Liver (tissue), 9 donors: ENCODE measurements around the gene BPIFB1. TPM values are rescaled to one million over a fixed set of nuclear protein-coding genes. Genes with fewer than 3 reads are reported as not detected.

Experiments used
- DNase-seq: peaks from one replicate; pipeline ENCODE4 v3.0.0-alpha.2; 2017; ENCODE audit warnings: low spot score
- H3K27ac ChIP-seq, 2 donors: one replicate each; pipeline ENCODE4 v1.7.0; 2013; ENCODE audit warnings: inconsistent platforms in 2 of 2, low read length in 2 of 2, control low read depth in 1 of 2, low read depth in 1 of 2, mild to moderate bottlenecking in 1 of 2
- H3K27me3 ChIP-seq, 4 donors: one replicate each; pipeline versions ENCODE4 v1.6.1 to v1.7.0; 2013; ENCODE audit warnings: low read length in 3 of 4, inconsistent platforms in 1 of 4, mild to moderate bottlenecking in 1 of 4, moderate library complexity in 1 of 4; ENCODE audit not compliant: control insufficient read depth in 4 of 4, insufficient read depth in 4 of 4
- H3K36me3 ChIP-seq, 4 donors: one replicate each; pipeline versions ENCODE4 v1.6.1 to v1.7.0; 2013; ENCODE audit warnings: low read length in 3 of 4, mild to moderate bottlenecking in 3 of 4, low read depth in 1 of 4, moderate library complexity in 1 of 4; ENCODE audit not compliant: control insufficient read depth in 4 of 4, insufficient read depth in 3 of 4
- H3K4me1 ChIP-seq, 4 donors: one replicate each; pipeline versions ENCODE4 v1.6.1 to v1.7.0; 2013; ENCODE audit warnings: low read length in 3 of 4, mild to moderate bottlenecking in 3 of 4, moderate library complexity in 1 of 4; ENCODE audit not compliant: control insufficient read depth in 4 of 4, insufficient read depth in 4 of 4
- H3K4me3 ChIP-seq, 3 donors: one replicate each; pipeline versions ENCODE4 v1.6.1 to v1.7.0; 2013; ENCODE audit warnings: low read length in 3 of 3, control low read depth in 1 of 3, low read depth in 1 of 3, mild to moderate bottlenecking in 1 of 3
- H3K9ac ChIP-seq, 2 donors: one replicate each; pipeline ENCODE4 v1.7.0; 2013; ENCODE audit warnings: low read length in 2 of 2, mild to moderate bottlenecking in 2 of 2, moderate library complexity in 2 of 2, control low read depth in 1 of 2, low read depth in 1 of 2
- H3K9me3 ChIP-seq, 4 donors: one replicate each; pipeline versions ENCODE4 v1.6.1 to v1.7.0; 2013; ENCODE audit warnings: low read length in 3 of 4; ENCODE audit not compliant: control insufficient read depth in 4 of 4
- ATF3 ChIP-seq: IDR thresholded peaks from 2 replicates; pipeline ENCODE4 v1.6.1; 2016; ENCODE audit warnings: antibody characterized with exemption
- CTCF ChIP-seq: fragments of 150-350 bp; IDR thresholded peaks from 2 replicates; pipeline ENCODE4 v1.5.1; 2017; ENCODE audit warnings: improper control_type of control experiment, low read depth, low read length; ENCODE audit not compliant: missing input control
- EGR1 ChIP-seq, 2 donors: IDR thresholded peaks; 2 replicates each; pipeline ENCODE4 v1.6.1; 2016 to 2018; ENCODE audit warnings: antibody characterized with exemption in 2 of 2, low read depth in 2 of 2
- FOXA1 ChIP-seq: IDR thresholded peaks from 2 replicates; pipeline ENCODE4 v1.6.1; 2016; ENCODE audit warnings: antibody characterized with exemption
- FOXA2 ChIP-seq: IDR thresholded peaks from 2 replicates; pipeline ENCODE4 v1.6.1; 2016; ENCODE audit warnings: antibody characterized with exemption
- GABPA ChIP-seq, 2 donors: IDR thresholded peaks in 1 of 2; conservative IDR thresholded peaks in 1 of 2; 2 replicates each; pipeline ENCODE4 v1.6.1; 2016; ENCODE audit warnings: antibody characterized with exemption in 2 of 2, mild to moderate bottlenecking in 1 of 2, moderate library complexity in 1 of 2
- HNF4A ChIP-seq, 2 donors: conservative IDR thresholded peaks; 2 replicates each; pipeline ENCODE4 v1.6.1; 2016; ENCODE audit warnings: antibody characterized with exemption in 2 of 2, mild to moderate bottlenecking in 2 of 2
- HNF4G ChIP-seq: IDR thresholded peaks from 2 replicates; pipeline ENCODE4 v1.6.1; 2016; ENCODE audit warnings: antibody characterized with exemption
- JUND ChIP-seq, 2 donors: IDR thresholded peaks; 2 replicates each; pipeline ENCODE4 v1.6.1; 2016; ENCODE audit warnings: antibody characterized with exemption in 2 of 2
- MAX ChIP-seq: IDR thresholded peaks from 2 replicates; pipeline ENCODE4 v1.6.1; 2016; ENCODE audit warnings: antibody characterized with exemption
- NR2F2 ChIP-seq: IDR thresholded peaks from 2 replicates; pipeline ENCODE4 v1.6.1; 2016; ENCODE audit warnings: antibody characterized with exemption
- RAD21 ChIP-seq, 2 donors: IDR thresholded peaks; 2 replicates each; pipeline ENCODE4 v1.6.1; 2016; ENCODE audit warnings: antibody characterized with exemption in 2 of 2, mild to moderate bottlenecking in 2 of 2
- REST ChIP-seq: IDR thresholded peaks from 2 replicates; pipeline ENCODE4 v1.6.1; 2016; ENCODE audit warnings: antibody characterized with exemption, mild to moderate bottlenecking
- RXRA ChIP-seq, 2 donors: IDR thresholded peaks; 2 replicates each; pipeline ENCODE4 v1.6.1; 2017 to 2018; ENCODE audit warnings: antibody characterized with exemption in 2 of 2, mild to moderate bottlenecking in 1 of 2
- SP1 ChIP-seq: IDR thresholded peaks from 2 replicates; pipeline ENCODE4 v1.6.1; 2018; ENCODE audit warnings: antibody characterized with exemption, mild to moderate bottlenecking
- TAF1 ChIP-seq: conservative IDR thresholded peaks from 2 replicates; pipeline ENCODE4 v1.6.1; 2016; ENCODE audit warnings: antibody characterized with exemption, mild to moderate bottlenecking
- YY1 ChIP-seq: IDR thresholded peaks from 2 replicates; pipeline ENCODE4 v1.6.1; 2016; ENCODE audit warnings: antibody characterized with exemption, mild to moderate bottlenecking
- ZBTB33 ChIP-seq: IDR thresholded peaks from 2 replicates; pipeline ENCODE4 v1.6.1; 2016; ENCODE audit warnings: antibody characterized with exemption
- WGBS: extraction: QIAGEN DNeasy Blood & Tissue Kit; methylation state at CpG from one replicate; pipeline ENCODE4 v1.1.7; 2013; 5-methylcytosine and 5-hydroxymethylcytosine counted together
- polyA plus RNA-seq, 2 donors: library from polyadenylated mRNA; stranded (reverse) in 1 of 2; unstranded in 1 of 2; fragments of 200-250 nt in 1 of 2; fragments of >200 nt in 1 of 2; fragmentation: Nextera tagmentation in 1 of 2; extraction: Ambion mirVana in 1 of 2; gene quantifications; one replicate each; pipeline versions ENCODE4 v1.2.1 to v1.2.3, GENCODE V29; 2013 to 2015
- total RNA-seq, 2 donors: library from RNA; depleted of rRNA; stranded (reverse); fragments of >200 nt; gene quantifications; one replicate each; pipeline ENCODE4 v1.2.3, GENCODE V29; 2014
- donor health status: healthy.
- donor health status: healthy.
- donor health status: healthy.
- donor health status: healthy.
- donor health status: healthy.

The BPIFB1 gene
- total and polyA plus RNA-seq, 4 donors, result 0.08 to 0.13 TPM; not detected in 2

GRCh38 chr20:33303595-33303994 lies 20.6 kb downstream of the BPIFB1 start:
- TF ChIP-seq JUND (IDR thresholded peaks at IDR 0.05) (no peak), REST (no peak), HNF4A (conservative IDR thresholded peaks at IDR 0.05) (no peak), HNF4G (no peak), EGR1 (IDR thresholded peaks at IDR 0.05; ENCODE audit: low read depth in 2 of 2) (no peak), YY1 (no peak), CTCF (no peak), MAX (no peak), SP1 (no peak), FOXA2 (no peak), RXRA (IDR thresholded peaks at IDR 0.05) (no peak), ZBTB33 (no peak), FOXA1 (no peak), NR2F2 (no peak), RAD21 (IDR thresholded peaks at IDR 0.05) (no peak), ATF3 (no peak), TAF1 (no peak), GABPA (IDR thresholded peaks at IDR 0.05 in 1 of 2, conservative IDR thresholded peaks at IDR 0.05 in 1 of 2) (no peak)
- Histone ChIP-seq H3K9me3 (no peaks in the 10 kb centered on the region), H3K27me3 (no peaks in the 10 kb centered on the region), H3K9ac (no peak overlapping the region), H3K36me3 (no peaks in the 10 kb centered on the region), H3K4me3 (no peak overlapping the region), H3K27ac (no peak overlapping the region), H3K4me1 (peaks cover 0 to 2% (median 0%) of the 10 kb centered on the region in 4 donors)
- DNase-seq, result no peak
- WGBS, result 84% methylated on average over 6 of the region's 6 CpGs
